Amniotic epithelial cell (primary cell): ENCODE measurements around the gene PPM1M.

ENCODE experiments used
- DNase-seq: peaks from one replicate; pipeline ENCODE4 v3.0.0-alpha.2; 2010; ENCODE audit warnings: low read depth

Gene PPM1M

GRCh38 chr3:52230889-52231499 is 14.6 kb upstream of the PPM1M start:
- DNase-seq, result no peak

GRCh38 chr3:52231502-52232278 is 13.9 kb upstream of the PPM1M start:
- peak; percentile 24 for DNase-seq

- no peak for DNase-seq
Measured at GRCh38 chr3:52232279-52233107, 13.1 kb upstream of the PPM1M start.

- no peak for DNase-seq
Measured at GRCh38 chr3:52233108-52233591, 12.4 kb upstream of the PPM1M start.

- no peak for DNase-seq
Measured at GRCh38 chr3:52233968-52234367, 11.6 kb upstream of the PPM1M start.

- DNase-seq, result no peak
Measured at GRCh38 chr3:52234516-52235447, 10.8 kb upstream of the PPM1M start.

- DNase-seq, result no peak
Measured at GRCh38 chr3:52236424-52236886, 9.1 kb upstream of the PPM1M start.

- no peak for DNase-seq
Measured at GRCh38 chr3:52237006-52237656, 8.4 kb upstream of the PPM1M start.

- peak; percentile 84 for DNase-seq
Measured at GRCh38 chr3:52237657-52238172, 7.8 kb upstream of the PPM1M start.

GRCh38 chr3:52238193-52238760 is 7.3 kb upstream of the PPM1M start:
- DNase-seq, result no peak

- DNase-seq, result peak; percentile 50
Measured at GRCh38 chr3:52238761-52239701, 6.5 kb upstream of the PPM1M start, which contains the start of gene TWF2. TWF2 (minus strand) TSS chr3:52239158; CDS start chr3:52239016, 142 bp downstream.

GRCh38 chr3:52240059-52240885 is 5.3 kb upstream of the PPM1M start:
- DNase-seq, result peak; percentile 99

- no peak for DNase-seq
Measured at GRCh38 chr3:52240886-52241370, 4.6 kb upstream of the PPM1M start.

GRCh38 chr3:52242039-52242438 is 3.5 kb upstream of the PPM1M start:
- no peak for DNase-seq

GRCh38 chr3:52243791-52244628 is 1.5 kb upstream of the PPM1M start:
- DNase-seq, result no peak

- no peak for DNase-seq
Measured at GRCh38 chr3:52246264-52246620, 683 bp downstream of the PPM1M start.
